Measurements from ENCODE around the gene UCN. TPM values are rescaled to one million over a fixed set of nuclear protein-coding genes. Genes with fewer than 3 reads are reported as not detected.

UCN gene
- total and polyA plus RNA-seq, 9 donors, result 0.76 to 2.4 (median 1.4) TPM

DNA sequence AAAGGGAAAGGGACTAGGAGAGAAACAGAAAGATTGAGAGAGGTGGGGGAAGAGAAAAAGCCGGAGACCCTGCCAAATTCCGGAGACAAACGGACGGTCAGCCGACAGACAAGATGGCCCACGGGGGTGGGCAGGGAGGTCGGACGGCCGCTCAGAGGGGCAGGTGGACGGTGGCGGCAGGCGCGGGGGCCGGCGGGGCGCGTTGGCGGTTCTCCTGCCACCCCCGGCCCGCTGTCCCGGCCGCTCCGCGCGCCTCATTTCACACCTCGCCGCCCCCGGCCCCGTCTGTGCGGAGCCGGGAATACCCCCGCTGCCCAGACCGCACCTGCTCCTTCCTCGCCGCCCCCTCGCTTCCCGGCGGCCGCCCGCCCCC, 46.3 kb downstream of the UCN start:
- Histone ChIP-seq H3K4me3 (ENCODE audit: low read length) (no peak overlapping the region), H3K9me3 (replicated peaks; ENCODE audit: control insufficient read depth, low read depth, low read length) (no peaks in the 10 kb centered on the region), H3K36me3 (ENCODE audit: control insufficient read depth, insufficient read depth, low read length) (no peaks in the 10 kb centered on the region), H3K4me1 (ENCODE audit: control insufficient read depth, insufficient read depth, low read length) (peaks cover 36% of the 10 kb centered on the region), H3K27me3 (ENCODE audit: control insufficient read depth, insufficient read depth, low read length) (peaks cover 93% of the 10 kb centered on the region), H3K27ac (ENCODE audit: low read length) (no peak overlapping the region)
- under 1% methylated on average over 37 of the region's 40 CpGs for WGBS (ENCODE audit: insufficient coverage)
- no peak for DNase-seq

DNA sequence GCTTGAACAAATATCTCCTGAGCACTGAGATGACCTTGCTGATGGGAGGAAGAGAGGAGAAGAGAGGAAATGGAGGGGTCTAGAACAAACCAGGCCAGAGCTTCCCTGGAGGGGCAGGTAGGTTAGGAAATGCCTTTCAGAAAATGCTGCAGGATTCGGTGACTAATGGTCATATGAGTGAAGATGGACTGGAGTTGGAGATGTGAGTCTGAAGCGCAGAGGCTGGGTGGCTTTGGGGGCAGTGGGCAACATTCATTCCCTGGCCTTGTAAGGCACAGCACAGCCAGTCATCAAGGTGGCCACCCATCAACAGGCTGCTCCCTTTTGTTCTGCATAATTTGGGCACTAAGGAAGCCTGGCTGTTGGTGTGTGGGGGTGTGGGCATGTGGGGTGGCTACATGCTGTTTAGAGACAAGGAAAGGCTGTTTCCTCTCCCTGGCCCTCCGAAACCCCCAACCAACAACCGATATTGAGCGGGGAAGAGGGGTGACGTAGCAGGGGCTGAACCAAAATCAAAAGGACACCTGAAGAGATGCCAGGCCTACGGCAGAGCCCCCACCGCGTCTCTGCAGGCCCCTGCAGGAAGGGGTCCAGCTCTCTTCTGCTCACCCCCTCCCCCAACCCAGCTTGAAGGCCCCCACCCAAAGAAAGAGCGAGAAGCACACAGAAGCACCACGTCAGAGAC, 46.9 kb downstream of the UCN start:
- no peak overlapping the region for H3K4me3 ChIP-seq (ENCODE audit: low read length)
- WGBS (ENCODE audit: insufficient coverage), result 23% methylated on average over 7 of the region's 11 CpGs

DNA sequence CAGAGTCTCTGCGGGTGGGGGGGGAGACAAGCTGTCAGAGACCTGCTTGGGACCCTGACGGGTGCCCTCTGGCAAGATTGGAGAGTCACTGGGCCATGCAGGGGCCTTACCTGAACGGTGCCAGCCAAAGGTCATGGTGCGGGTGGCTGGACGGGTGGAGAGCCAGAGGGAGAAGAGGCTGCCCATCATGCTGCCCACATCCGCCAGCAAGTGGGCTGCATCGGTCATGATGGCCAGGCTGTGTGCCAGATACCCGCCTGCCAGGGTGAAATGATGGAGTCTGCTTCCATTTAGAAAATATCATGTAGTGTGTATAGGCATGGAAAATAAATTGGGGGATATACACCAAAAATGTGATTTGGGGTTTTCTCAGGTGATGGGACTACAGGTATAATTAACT, 50.2 kb downstream of the UCN start:
- H3K27me3 ChIP-seq (ENCODE audit: control insufficient read depth, insufficient read depth, low read length), result peaks cover 72% of the 10 kb centered on the region
- no peaks in the 10 kb centered on the region for H3K36me3 ChIP-seq (ENCODE audit: control insufficient read depth, insufficient read depth, low read length)
- WGBS (ENCODE audit: insufficient coverage), result 80% methylated on average over 8 of the region's 8 CpGs
- no peak overlapping the region for H3K4me3 ChIP-seq (ENCODE audit: low read length)
- no peak overlapping the region for H3K27ac ChIP-seq (ENCODE audit: low read length)
- H3K9me3 ChIP-seq (replicated peaks; ENCODE audit: control insufficient read depth, low read depth, low read length), result no peaks in the 10 kb centered on the region
- DNase-seq, result no peak
- H3K4me1 ChIP-seq (ENCODE audit: control insufficient read depth, insufficient read depth, low read length), result peaks cover 10% of the 10 kb centered on the region

More for the DNA sequence above, 46.9 kb downstream of the UCN start:
- no peaks in the 10 kb centered on the region for H3K36me3 ChIP-seq (ENCODE audit: control insufficient read depth, insufficient read depth, low read length)
- peaks cover 89% of the 10 kb centered on the region for H3K27me3 ChIP-seq (ENCODE audit: control insufficient read depth, insufficient read depth, low read length)
- H3K27ac ChIP-seq (ENCODE audit: low read length), result no peak overlapping the region
- H3K4me1 ChIP-seq (ENCODE audit: control insufficient read depth, insufficient read depth, low read length), result peaks cover 36% of the 10 kb centered on the region
- DNase-seq, result no peak
- H3K9me3 ChIP-seq (replicated peaks; ENCODE audit: control insufficient read depth, low read depth, low read length), result no peaks in the 10 kb centered on the region

Other genes starting within 250 kb of the UCN start
- gene OST4, start 236.8 kb downstream of the UCN start, total RNA-seq, result 376 TPM
- 100 to 1,000 TPM; 216 to 304 (median 252) TPM for gene OST4, start 236.8 kb downstream of the UCN start, polyA plus RNA-seq (ENCODE audit: insufficient read depth in 1 of 8, insufficient read length in 8 of 8, low replicate concordance in 1 of 8)
- gene EMILIN1, start 229.8 kb downstream of the UCN start, total RNA-seq, result 76.9 TPM
- gene EMILIN1, start 229.8 kb downstream of the UCN start, polyA plus RNA-seq (ENCODE audit: insufficient read depth in 1 of 8, insufficient read length in 8 of 8, low replicate concordance in 1 of 8), result 100 to 1,000 TPM in 6 of 8 donors, 10 to 100 TPM in 2; 66.4 to 146 (median 113) TPM
- gene KHK, start 221.7 kb downstream of the UCN start, total RNA-seq, result 1.5 TPM
- gene KHK, start 221.7 kb downstream of the UCN start, polyA plus RNA-seq (ENCODE audit: insufficient read depth in 1 of 8, insufficient read length in 8 of 8, low replicate concordance in 1 of 8), result 10 to 100 TPM in 1 of 8 donors, 1 to 10 TPM in 7; 1.8 to 11.4 (median 2.3) TPM
- 6.7 TPM for gene CGREF1, start 189.3 kb downstream of the UCN start, total RNA-seq
- gene CGREF1, start 189.3 kb downstream of the UCN start, polyA plus RNA-seq (ENCODE audit: insufficient read depth in 1 of 8, insufficient read length in 8 of 8, low replicate concordance in 1 of 8), result 1 to 10 TPM in 7 of 8 donors, under 1 TPM in 1; 0.76 to 6.2 (median 1.9) TPM
- gene ABHD1, start 184.6 kb downstream of the UCN start, total RNA-seq, result 0.09 TPM
- under 1 TPM; 0.04 to 0.45 (median 0.25) TPM for gene ABHD1, start 184.6 kb downstream of the UCN start, polyA plus RNA-seq (ENCODE audit: insufficient read depth in 1 of 8, insufficient read length in 8 of 8, low replicate concordance in 1 of 8)
- gene PREB, start 173.8 kb downstream of the UCN start, total RNA-seq, result 26.9 TPM
- 10 to 100 TPM; 30.6 to 38.9 (median 36.2) TPM for gene PREB, start 173.8 kb downstream of the UCN start, polyA plus RNA-seq (ENCODE audit: insufficient read depth in 1 of 8, insufficient read length in 8 of 8, low replicate concordance in 1 of 8)
- gene PRR30, start 169.0 kb downstream of the UCN start, total RNA-seq, result not detected
- gene PRR30, start 169.0 kb downstream of the UCN start, polyA plus RNA-seq (ENCODE audit: insufficient read depth in 1 of 8, insufficient read length in 8 of 8, low replicate concordance in 1 of 8), result not detected
- 0.35 TPM for gene TCF23, start 159.4 kb downstream of the UCN start, total RNA-seq
- under 1 TPM; 0.09 to 0.39 (median 0.29) TPM for gene TCF23, start 159.4 kb downstream of the UCN start, polyA plus RNA-seq (ENCODE audit: insufficient read depth in 1 of 8, insufficient read length in 8 of 8, low replicate concordance in 1 of 8)
- gene ATRAID, start 96.4 kb downstream of the UCN start, total RNA-seq, result 121 TPM
- 100 to 1,000 TPM in 1 of 8 donors, 10 to 100 TPM in 7; 84.5 to 114 (median 93.0) TPM for gene ATRAID, start 96.4 kb downstream of the UCN start, polyA plus RNA-seq (ENCODE audit: insufficient read depth in 1 of 8, insufficient read length in 8 of 8, low replicate concordance in 1 of 8)
- gene SLC5A6, start 96.2 kb downstream of the UCN start, total RNA-seq, result 11.4 TPM
- 10 to 100 TPM; 16.8 to 25.5 (median 19.8) TPM for gene SLC5A6, start 96.2 kb downstream of the UCN start, polyA plus RNA-seq (ENCODE audit: insufficient read depth in 1 of 8, insufficient read length in 8 of 8, low replicate concordance in 1 of 8)
- 16.9 TPM for gene CAD, start 91.1 kb downstream of the UCN start, total RNA-seq
- gene CAD, start 91.1 kb downstream of the UCN start, polyA plus RNA-seq (ENCODE audit: insufficient read depth in 1 of 8, insufficient read length in 8 of 8, low replicate concordance in 1 of 8), result 10 to 100 TPM; 25.9 to 40.7 (median 33.1) TPM
- gene SLC30A3, start 45.4 kb downstream of the UCN start, total RNA-seq, result 0.18 TPM
- gene SLC30A3, start 45.4 kb downstream of the UCN start, polyA plus RNA-seq (ENCODE audit: insufficient read depth in 1 of 8, insufficient read length in 8 of 8, low replicate concordance in 1 of 8), result under 1 TPM; 0.22 to 0.99 (median 0.69) TPM
- gene DNAJC5G, start 33.0 kb downstream of the UCN start, total RNA-seq, result not detected
- under 1 TPM in 3 of 8 donors, not detected in 5; 0.19 to 0.23 (median 0.19) TPM for gene DNAJC5G, start 33.0 kb downstream of the UCN start, polyA plus RNA-seq (ENCODE audit: insufficient read depth in 1 of 8, insufficient read length in 8 of 8, low replicate concordance in 1 of 8)
- 56.0 TPM for gene TRIM54, start 26.0 kb downstream of the UCN start, total RNA-seq
- gene TRIM54, start 26.0 kb downstream of the UCN start, polyA plus RNA-seq (ENCODE audit: insufficient read depth in 1 of 8, insufficient read length in 8 of 8, low replicate concordance in 1 of 8), result 100 to 1,000 TPM in 2 of 8 donors, 10 to 100 TPM in 6; 45.5 to 106 (median 78.4) TPM
- 45.7 TPM for gene MPV17, start 14.7 kb upstream of the UCN start, total RNA-seq
- 10 to 100 TPM; 39.0 to 58.3 (median 46.7) TPM for gene MPV17, start 14.7 kb upstream of the UCN start, polyA plus RNA-seq (ENCODE audit: insufficient read depth in 1 of 8, insufficient read length in 8 of 8, low replicate concordance in 1 of 8)
- 22.3 TPM for gene GTF3C2, start 48.3 kb upstream of the UCN start, total RNA-seq
- gene GTF3C2, start 48.3 kb upstream of the UCN start, polyA plus RNA-seq (ENCODE audit: insufficient read depth in 1 of 8, insufficient read length in 8 of 8, low replicate concordance in 1 of 8), result 10 to 100 TPM; 28.7 to 38.7 (median 31.6) TPM
- 22.5 TPM for gene EIF2B4, start 61.9 kb upstream of the UCN start, total RNA-seq
- gene EIF2B4, start 61.9 kb upstream of the UCN start, polyA plus RNA-seq (ENCODE audit: insufficient read depth in 1 of 8, insufficient read length in 8 of 8, low replicate concordance in 1 of 8), result 10 to 100 TPM; 28.4 to 37.7 (median 32.9) TPM
- 71.2 TPM for gene SNX17, start 62.2 kb upstream of the UCN start, total RNA-seq
- gene SNX17, start 62.2 kb upstream of the UCN start, polyA plus RNA-seq (ENCODE audit: insufficient read depth in 1 of 8, insufficient read length in 8 of 8, low replicate concordance in 1 of 8), result 10 to 100 TPM; 71.6 to 87.1 (median 80.7) TPM
- gene ZNF513, start 72.3 kb upstream of the UCN start, total RNA-seq, result 7.3 TPM
- gene ZNF513, start 72.3 kb upstream of the UCN start, polyA plus RNA-seq (ENCODE audit: insufficient read depth in 1 of 8, insufficient read length in 8 of 8, low replicate concordance in 1 of 8), result 10 to 100 TPM; 11.5 to 19.0 (median 14.0) TPM
- 39.0 TPM for gene PPM1G, start 101.1 kb upstream of the UCN start, total RNA-seq
- 10 to 100 TPM; 54.9 to 70.1 (median 60.7) TPM for gene PPM1G, start 101.1 kb upstream of the UCN start, polyA plus RNA-seq (ENCODE audit: insufficient read depth in 1 of 8, insufficient read length in 8 of 8, low replicate concordance in 1 of 8)
- gene NRBP1, start 120.2 kb upstream of the UCN start, total RNA-seq, result 65.9 TPM
- 100 to 1,000 TPM; 109 to 135 (median 116) TPM for gene NRBP1, start 120.2 kb upstream of the UCN start, polyA plus RNA-seq (ENCODE audit: insufficient read depth in 1 of 8, insufficient read length in 8 of 8, low replicate concordance in 1 of 8)
- 0.53 TPM for gene KRTCAP3, start 133.9 kb upstream of the UCN start, total RNA-seq
- 1 to 10 TPM in 7 of 8 donors, under 1 TPM in 1; 1.00 to 4.3 (median 2.4) TPM for gene KRTCAP3, start 133.9 kb upstream of the UCN start, polyA plus RNA-seq (ENCODE audit: insufficient read depth in 1 of 8, insufficient read length in 8 of 8, low replicate concordance in 1 of 8)
- 17.8 TPM for gene IFT172, start 181.3 kb upstream of the UCN start, total RNA-seq
- gene IFT172, start 181.3 kb upstream of the UCN start, polyA plus RNA-seq (ENCODE audit: insufficient read depth in 1 of 8, insufficient read length in 8 of 8, low replicate concordance in 1 of 8), result 10 to 100 TPM; 14.4 to 29.3 (median 21.1) TPM
- 11.0 TPM for gene FNDC4, start 186.8 kb upstream of the UCN start, total RNA-seq
- 10 to 100 TPM in 3 of 8 donors, 1 to 10 TPM in 5; 8.0 to 13.4 (median 9.5) TPM for gene FNDC4, start 186.8 kb upstream of the UCN start, polyA plus RNA-seq (ENCODE audit: insufficient read depth in 1 of 8, insufficient read length in 8 of 8, low replicate concordance in 1 of 8)
- gene GCKR, start 188.4 kb upstream of the UCN start, total RNA-seq, result not detected
- gene GCKR, start 188.4 kb upstream of the UCN start, polyA plus RNA-seq (ENCODE audit: insufficient read depth in 1 of 8, insufficient read length in 8 of 8, low replicate concordance in 1 of 8), result under 1 TPM in 7 of 8 donors, not detected in 1; 0.06 to 0.31 (median 0.15) TPM